ENCODE data around the gene C1orf87.

- no peak for TF ChIP-seq CTCF (IDR thresholded peaks at IDR 0.05)
- no peak for TF ChIP-seq POLR2A (IDR thresholded peaks at IDR 0.05)
- no peak for TF ChIP-seq EP300 (IDR thresholded peaks at IDR 0.05)
Measured at GRCh38 chr1:60091195-60091715, 17.7 kb upstream of the C1orf87 start.

Measured in tibial nerve (tissue), 4 donors.